GM12878 (cell line): ENCODE measurements around the gene SERPING1. TPM values are rescaled to one million over a fixed set of nuclear protein-coding genes. Genes with fewer than 3 reads are reported as not detected.
A peak's percentile ranks its signal among the peaks of the same experiment; 100 is the strongest.

Experiments used
- ATAC-seq: fragments of 200-7000 bp; cut with Tn5 transposase; 3 replicates; pipeline ENCODE4 v1.9.1; 2020; ENCODE audit warnings: mild to moderate bottlenecking, moderate library complexity
- BruUV-seq: library from RNA; stranded (reverse); fragments of 400-500 nt; replicated peaks from 2 replicates; lab custom pipeline; 2021; lab: Mats Ljungman, UMichigan
- CTCF ChIA-PET: fragments of 300-600 bp; sonication (Branson Sonifier 250); formaldehyde crosslinking; extraction: SDS; loops from one replicate; lab custom pipeline; 2021; ENCODE audit warnings: inconsistent platforms; lab: Yijun Ruan, JAX
- POLR2A ChIA-PET: fragments of 350-600 bp; formaldehyde crosslinking; extraction: SDS; loops from one replicate; lab custom pipeline; 2021; ENCODE audit warnings: inconsistent platforms; lab: Charles Lee
- RAD21 ChIA-PET: fragments of 300-600 bp; sonication (Branson Sonifier 250); formaldehyde crosslinking; loops from one replicate; lab custom pipeline; 2023; ENCODE audit warnings: antibody characterized with exemption; ENCODE audit not compliant: unreplicated experiment; lab: Charles Lee
- SMC1A ChIA-PET: fragments of 300-600 bp; sonication (Branson Sonifier 250); formaldehyde crosslinking; loops from one replicate; lab custom pipeline; 2023; ENCODE audit not compliant: unreplicated experiment, uncharacterized antibody; lab: Charles Lee
- DNase-seq: peaks from one replicate; pipeline ENCODE4 v3.0.0-alpha.2; 2011; ENCODE audit warnings: low read depth, low spot score
- FAIRE-seq: peaks from 3 replicates; lab custom pipeline; 2011; peaks lifted over from hg19 to GRCh38; lab: Jason Lieb, UNC
- H2AFZ ChIP-seq: 2 replicates; pipeline ENCODE4 v1.6.0; 2011; ENCODE audit warnings: low read depth, low read length, control low read depth; ENCODE audit not compliant: control insufficient read depth
- H3K27ac ChIP-seq: 2 replicates; pipeline ENCODE4 v1.5.1; 2011; ENCODE audit warnings: control low read depth; ENCODE audit not compliant: control insufficient read depth, insufficient read depth
- H3K27me3 ChIP-seq, 2 experiments: replicated peaks in 1 of 2; 2 replicates each; pipeline versions ENCODE4 v1.6.0 to v1.6.1; 2011; ENCODE audit warnings: low read length in 1 of 2; ENCODE audit not compliant: control insufficient read depth in 2 of 2, insufficient read depth in 2 of 2
- H3K36me3 ChIP-seq, 2 experiments: 2 replicates each; pipeline ENCODE4 v1.5.1; 2011; ENCODE audit warnings: low read length in 1 of 2; ENCODE audit not compliant: control insufficient read depth in 2 of 2, insufficient read depth in 2 of 2
- H3K4me1 ChIP-seq: 2 replicates; pipeline ENCODE4 v1.6.1; 2011; ENCODE audit warnings: mild to moderate bottlenecking, low read length, moderate library complexity, mixed read lengths; ENCODE audit not compliant: control insufficient read depth, insufficient read depth
- H3K4me2 ChIP-seq: 2 replicates; pipeline ENCODE4 v1.6.0; 2011; ENCODE audit warnings: control low read depth; ENCODE audit not compliant: control insufficient read depth, insufficient read depth
- H3K4me3 ChIP-seq: fragments of 200-600 bp; sonication (generic); 2 replicates; pipeline ENCODE4 v1.5.1; 2016
- H3K79me2 ChIP-seq: 2 replicates; pipeline ENCODE4 v1.6.0; 2011; ENCODE audit warnings: low read length; ENCODE audit not compliant: control insufficient read depth, insufficient read depth
- H3K9ac ChIP-seq: 2 replicates; pipeline ENCODE4 v1.8.0; 2011; ENCODE audit warnings: low read length, control low read depth, mixed read lengths; ENCODE audit not compliant: control insufficient read depth, insufficient read depth
- H3K9me3 ChIP-seq: replicated peaks from 3 replicates; pipeline ENCODE4 v1.5.1; 2011; ENCODE audit warnings: mild to moderate bottlenecking, low read length; ENCODE audit not compliant: control insufficient read depth, insufficient read depth
- H4K20me1 ChIP-seq: 2 replicates; pipeline ENCODE4 v1.6.0; 2011; ENCODE audit not compliant: control insufficient read depth, insufficient read depth
- BACH1 ChIP-seq: fragments of 450-650 bp; IDR thresholded peaks from 2 replicates; pipeline ENCODE4 v1.6.1; 2017; ENCODE audit warnings: mild to moderate bottlenecking, borderline replicate concordance
- EGR1 ChIP-seq, 2 experiments: IDR thresholded peaks; 1 replicate in 1 of 2; 2 replicates in 1 of 2; pipeline ENCODE4 v1.6.1; 2011 to 2012; ENCODE audit warnings: low read depth in 2 of 2, low read length in 2 of 2, borderline replicate concordance in 1 of 2, mild to moderate bottlenecking in 1 of 2, moderate library complexity in 1 of 2
- FOXK2 ChIP-seq: fragments of 450-650 bp; IDR thresholded peaks from 2 replicates; pipeline ENCODE4 v1.6.1; 2017; ENCODE audit warnings: mild to moderate bottlenecking, moderate library complexity
- GATAD2B ChIP-seq: fragments of 450-650 bp; conservative IDR thresholded peaks from 2 replicates; pipeline ENCODE4 v1.6.1; 2017; ENCODE audit warnings: low read depth, mild to moderate bottlenecking, moderate library complexity
- HDGF ChIP-seq: fragments of 450-650 bp; IDR thresholded peaks from 2 replicates; pipeline ENCODE4 v1.6.1; 2016; ENCODE audit warnings: antibody characterized with exemption
- NR2F1 ChIP-seq: fragments of 450-650 bp; conservative IDR thresholded peaks from 2 replicates; pipeline ENCODE4 v1.6.1; 2017; ENCODE audit warnings: mild to moderate bottlenecking
- POLR2AphosphoS5 ChIP-seq: IDR thresholded peaks from 2 replicates; pipeline ENCODE4 v1.6.1; 2011; ENCODE audit warnings: mild to moderate bottlenecking, low read length, inconsistent platforms
- RAD51 ChIP-seq: fragments of 450-650 bp; IDR thresholded peaks from 2 replicates; pipeline ENCODE4 v1.6.1; 2016; ENCODE audit warnings: moderate library complexity, mild to moderate bottlenecking, inconsistent platforms
- RCOR1 ChIP-seq: conservative IDR thresholded peaks from 2 replicates; pipeline ENCODE4 v1.6.1; 2012; ENCODE audit warnings: low read depth, low read length, improper control_type of control experiment
- SMAD5 ChIP-seq: IDR thresholded peaks from 2 replicates; pipeline ENCODE4 v1.6.1; 2016; ENCODE audit warnings: antibody characterized with exemption, low read depth
- SMARCA5 ChIP-seq: fragments of 450-650 bp; IDR thresholded peaks from 2 replicates; pipeline ENCODE4 v1.6.1; 2017; ENCODE audit warnings: mild to moderate bottlenecking
- SUZ12 ChIP-seq: fragments of 200-600 bp; sonication (generic); IDR thresholded peaks from one replicate; pipeline ENCODE4 v1.6.1; 2018; ENCODE audit warnings: antibody characterized with exemption, mild to moderate bottlenecking; ENCODE audit not compliant: unreplicated experiment
- WRNIP1 ChIP-seq: IDR thresholded peaks from 2 replicates; pipeline ENCODE4 v1.6.1; 2011; ENCODE audit warnings: low read depth, low read length, improper control_type of control experiment, borderline replicate concordance
- ZNF217 ChIP-seq: fragments of 450-650 bp; IDR thresholded peaks from 2 replicates; pipeline ENCODE4 v1.6.1; 2017; ENCODE audit warnings: antibody characterized with exemption, mild to moderate bottlenecking
- WGBS: methylation state at CpG from one replicate; pipeline ENCODE4 v1.1.6; 2016; ENCODE audit warnings: low lambda C conversion rate; ENCODE audit not compliant: insufficient replicate concordance, insufficient coverage; ENCODE audit errors: missing lambda C conversion rate; 5-methylcytosine and 5-hydroxymethylcytosine counted together
- in situ Hi-C: fragments of 300-500 bp; cut with MboI; formaldehyde crosslinking; loops from 9 replicates; pipeline ENCODE4 v1.14.3; 2018; ENCODE audit warnings: mixed read lengths
- intact Hi-C: fragments of 100-400 bp; cut with micrococcal nuclease; formaldehyde crosslinking; loops from one replicate; pipeline ENCODE4 v1.14.2; 2022; ENCODE audit not compliant: unreplicated experiment
- polyA plus RNA-seq, 11 experiments: library from polyadenylated mRNA; depleted of rRNA in 4 of 11; unstranded in 6 of 11; stranded (reverse) in 5 of 11; fragments of >200 nt; fragmentation: Nextera tagmentation in 4 of 11; fragmentation: Illumina TruSeq in 1 of 11; extraction: Ambion mirVana in 4 of 11; extraction: Trizol in 1 of 11; gene quantifications; 1 replicate in 1 of 11; 2 replicates in 10 of 11; pipeline versions ENCODE4 v1.2.1 to v1.2.3, GENCODE V29; 2011 to 2016; ENCODE audit warnings: inconsistent platforms in 2 of 11, missing spikeins in 2 of 11, low read depth in 1 of 11
- total RNA-seq, 4 experiments: library from RNA; depleted of rRNA in 3 of 4; stranded (reverse); fragments of >200 nt in 3 of 4; fragmentation: Illumina TruSeq in 1 of 4; extraction: Trizol in 1 of 4; gene quantifications; 2 replicates each; pipeline versions ENCODE4 v1.2.1 to v1.2.3, GENCODE V29; 2013 to 2021
- TF ChIP-seq, protein P1 (sequence below): IDR thresholded peaks from 2 replicates; pipeline ENCODE4 v1.6.1; 2012; ENCODE audit warnings: improper control_type of control experiment, low read depth, low read length; ENCODE audit not compliant: insufficient replicate concordance
- TF ChIP-seq, protein P2 (sequence below): fragments of 450-650 bp; IDR thresholded peaks from 2 replicates; pipeline ENCODE4 v1.6.1; 2017; ENCODE audit warnings: borderline replicate concordance

Gene SERPING1
- total and polyA plus RNA-seq, 10 of the 15 experiments (the other 5 are each of a cell fraction or from before 2014, with no cell fraction given), result 0.24 to 1.4 TPM; not detected in 8

DNA sequence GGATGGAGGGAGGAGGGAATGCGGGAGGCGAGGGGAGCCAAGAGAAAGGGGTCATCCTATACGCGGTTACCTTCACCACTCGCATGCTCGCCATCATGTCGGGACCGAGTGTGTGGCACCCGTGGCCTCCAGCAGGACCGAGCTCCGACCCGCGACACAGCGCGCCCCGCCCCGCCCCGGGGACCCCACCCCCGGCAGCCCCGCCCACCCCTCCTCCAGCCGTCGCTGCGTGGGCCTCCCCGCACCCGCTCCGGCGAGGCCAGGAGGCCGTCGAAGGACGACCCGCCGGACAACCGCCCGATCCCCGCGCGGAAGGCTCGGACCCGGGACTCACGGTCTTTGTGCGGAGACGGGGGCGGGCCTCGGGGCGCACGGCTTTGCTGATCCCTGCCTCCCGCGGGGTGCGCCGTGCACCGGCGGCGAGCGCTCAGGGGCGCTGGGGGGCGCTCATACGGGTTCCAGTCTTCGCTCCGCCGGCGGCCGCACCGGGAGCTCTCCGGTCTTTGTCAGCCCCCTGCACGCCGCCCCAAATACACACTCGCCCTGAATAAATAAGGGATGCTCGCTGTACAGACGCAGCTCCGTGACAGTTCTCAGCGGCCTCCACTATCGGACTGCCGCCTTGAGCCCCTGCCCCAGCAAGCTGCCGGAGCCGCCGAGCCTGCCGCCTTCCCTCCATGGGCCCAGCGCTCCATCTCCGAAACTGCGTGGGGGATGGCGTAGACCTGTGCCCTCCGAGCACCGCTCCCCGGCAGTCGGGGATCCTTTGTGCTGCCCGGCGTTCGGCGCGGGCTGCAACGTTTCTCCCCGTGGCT lies 29.8 kb upstream of the SERPING1 start, which contains the start of gene UBE2L6:
TSS of gene UBE2L6 (minus strand) at position 158 of the 815 bp plus-strand sequence. CDS start at position 97, 61 bp downstream.
- BruUV-seq, result no TSS peak
- peaks cover 0 to 3% of the 10 kb centered on the region in 2 experiments; a peak in 1 of 4 replicates for H3K36me3 ChIP-seq
- RAD21 ChIA-PET, result interaction anchor here (0.6 to 3.2 kb wide), 14 partner anchors 21 to 233 kb away, joined by 3 to 83 read pairs (median 4); partner anchors contain the start of genes MED19 and SELENOH
- TF ChIP-seq POLR2AphosphoS5 (peak; percentile 56; the same call in 1 of the 2 replicates), NR2F1 (0 out of 2 replicates have a peak, but pooled peaks have one; percentile 51), HDGF (0 out of 2 replicates have a peak, but pooled peaks have one; percentile 27), SUZ12 (no peak), WRNIP1 (no peak), RAD51 (no peak), EGR1 (IDR thresholded peaks at IDR 0.05; ENCODE audit: borderline replicate concordance in 1 of 2, low read depth in 2 of 2, low read length in 2 of 2) (peak in 1 of 2 experiments; percentile 56; a peak in 1 of 3 replicates), SMAD5 (no peak), GATAD2B (peak; percentile 85), ZNF217 (0 out of 2 replicates have a peak, but pooled peaks have one; percentile 63), SMARCA5 (peak; percentile 93), BACH1 (no peak), FOXK2 (no peak), RCOR1 (0 out of 2 replicates have a peak, but pooled peaks have one; percentile 56)
- TF ChIP-seq, protein P1, sequence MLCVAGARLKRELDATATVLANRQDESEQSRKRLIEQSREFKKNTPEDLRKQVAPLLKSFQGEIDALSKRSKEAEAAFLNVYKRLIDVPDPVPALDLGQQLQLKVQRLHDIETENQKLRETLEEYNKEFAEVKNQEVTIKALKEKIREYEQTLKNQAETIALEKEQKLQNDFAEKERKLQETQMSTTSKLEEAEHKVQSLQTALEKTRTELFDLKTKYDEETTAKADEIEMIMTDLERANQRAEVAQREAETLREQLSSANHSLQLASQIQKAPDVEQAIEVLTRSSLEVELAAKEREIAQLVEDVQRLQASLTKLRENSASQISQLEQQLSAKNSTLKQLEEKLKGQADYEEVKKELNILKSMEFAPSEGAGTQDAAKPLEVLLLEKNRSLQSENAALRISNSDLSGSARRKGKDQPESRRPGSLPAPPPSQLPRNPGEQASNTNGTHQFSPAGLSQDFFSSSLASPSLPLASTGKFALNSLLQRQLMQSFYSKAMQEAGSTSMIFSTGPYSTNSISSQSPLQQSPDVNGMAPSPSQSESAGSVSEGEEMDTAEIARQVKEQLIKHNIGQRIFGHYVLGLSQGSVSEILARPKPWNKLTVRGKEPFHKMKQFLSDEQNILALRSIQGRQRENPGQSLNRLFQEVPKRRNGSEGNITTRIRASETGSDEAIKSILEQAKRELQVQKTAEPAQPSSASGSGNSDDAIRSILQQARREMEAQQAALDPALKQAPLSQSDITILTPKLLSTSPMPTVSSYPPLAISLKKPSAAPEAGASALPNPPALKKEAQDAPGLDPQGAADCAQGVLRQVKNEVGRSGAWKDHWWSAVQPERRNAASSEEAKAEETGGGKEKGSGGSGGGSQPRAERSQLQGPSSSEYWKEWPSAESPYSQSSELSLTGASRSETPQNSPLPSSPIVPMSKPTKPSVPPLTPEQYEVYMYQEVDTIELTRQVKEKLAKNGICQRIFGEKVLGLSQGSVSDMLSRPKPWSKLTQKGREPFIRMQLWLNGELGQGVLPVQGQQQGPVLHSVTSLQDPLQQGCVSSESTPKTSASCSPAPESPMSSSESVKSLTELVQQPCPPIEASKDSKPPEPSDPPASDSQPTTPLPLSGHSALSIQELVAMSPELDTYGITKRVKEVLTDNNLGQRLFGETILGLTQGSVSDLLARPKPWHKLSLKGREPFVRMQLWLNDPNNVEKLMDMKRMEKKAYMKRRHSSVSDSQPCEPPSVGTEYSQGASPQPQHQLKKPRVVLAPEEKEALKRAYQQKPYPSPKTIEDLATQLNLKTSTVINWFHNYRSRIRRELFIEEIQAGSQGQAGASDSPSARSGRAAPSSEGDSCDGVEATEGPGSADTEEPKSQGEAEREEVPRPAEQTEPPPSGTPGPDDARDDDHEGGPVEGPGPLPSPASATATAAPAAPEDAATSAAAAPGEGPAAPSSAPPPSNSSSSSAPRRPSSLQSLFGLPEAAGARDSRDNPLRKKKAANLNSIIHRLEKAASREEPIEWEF, result no peak
- TF ChIP-seq, protein P2, sequence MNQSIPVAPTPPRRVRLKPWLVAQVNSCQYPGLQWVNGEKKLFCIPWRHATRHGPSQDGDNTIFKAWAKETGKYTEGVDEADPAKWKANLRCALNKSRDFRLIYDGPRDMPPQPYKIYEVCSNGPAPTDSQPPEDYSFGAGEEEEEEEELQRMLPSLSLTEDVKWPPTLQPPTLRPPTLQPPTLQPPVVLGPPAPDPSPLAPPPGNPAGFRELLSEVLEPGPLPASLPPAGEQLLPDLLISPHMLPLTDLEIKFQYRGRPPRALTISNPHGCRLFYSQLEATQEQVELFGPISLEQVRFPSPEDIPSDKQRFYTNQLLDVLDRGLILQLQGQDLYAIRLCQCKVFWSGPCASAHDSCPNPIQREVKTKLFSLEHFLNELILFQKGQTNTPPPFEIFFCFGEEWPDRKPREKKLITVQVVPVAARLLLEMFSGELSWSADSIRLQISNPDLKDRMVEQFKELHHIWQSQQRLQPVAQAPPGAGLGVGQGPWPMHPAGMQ, result no peak

More for the DNA sequence above, 29.8 kb upstream of the SERPING1 start, which contains the start of gene UBE2L6:
- no peaks in the 10 kb centered on the region for H3K9me3 ChIP-seq
- ATAC-seq (peak; percentile 84), FAIRE-seq (no peak), DNase-seq (no peak)
- peak within 1 kb of the TSS; percentile 85 for H2AFZ ChIP-seq
- 2% methylated on average over 69 of the region's 92 CpGs for WGBS
- H3K9ac ChIP-seq, result peak within 1 kb of the TSS; percentile 72
- CTCF ChIA-PET, result interaction anchor here (0.6 to 9.2 kb wide), 37 partner anchors 10 to 948 kb away, joined by 3 to 319 read pairs (median 4); partner anchors contain the start of genes MED19, SSRP1, TIMM10 and TMX2
- POLR2A ChIA-PET, result interaction anchor here (0.6 to 1.0 kb wide), 2 partner anchors 17 to 77 kb away, joined by 3 to 7 read pairs; no protein-coding TSS in a partner anchor
- intact Hi-C loops (loop anchor here (1.0 to 10.0 kb wide), 4 partner anchors 40 to 217 kb away; partner anchors contain the start of genes MED19 and TMX2), in situ Hi-C loops (loop anchor here (5.0 kb wide), 2 partner anchors 75 to 235 kb away; no protein-coding TSS in a partner anchor)
- H3K4me3 ChIP-seq, result peak within 1 kb of the TSS; percentile 100
- peak within 1 kb of the TSS; percentile 92 for H3K4me2 ChIP-seq
- H3K27ac ChIP-seq, result peak within 1 kb of the TSS; percentile 87
- SMC1A ChIA-PET, result interaction anchor here (0.6 to 2.6 kb wide), 14 partner anchors 20 to 233 kb away, joined by 3 to 32 read pairs (median 4); partner anchors contain the start of gene TIMM10
- no peaks in the 10 kb centered on the region for H4K20me1 ChIP-seq
- peaks cover 42% of the 10 kb centered on the region for H3K79me2 ChIP-seq
- peaks cover 4% of the 10 kb centered on the region for H3K4me1 ChIP-seq
- H3K27me3 ChIP-seq, result no peaks in the 10 kb centered on the region
